ENCODE data around the gene NPHS1.

The NPHS1 gene

DNA sequence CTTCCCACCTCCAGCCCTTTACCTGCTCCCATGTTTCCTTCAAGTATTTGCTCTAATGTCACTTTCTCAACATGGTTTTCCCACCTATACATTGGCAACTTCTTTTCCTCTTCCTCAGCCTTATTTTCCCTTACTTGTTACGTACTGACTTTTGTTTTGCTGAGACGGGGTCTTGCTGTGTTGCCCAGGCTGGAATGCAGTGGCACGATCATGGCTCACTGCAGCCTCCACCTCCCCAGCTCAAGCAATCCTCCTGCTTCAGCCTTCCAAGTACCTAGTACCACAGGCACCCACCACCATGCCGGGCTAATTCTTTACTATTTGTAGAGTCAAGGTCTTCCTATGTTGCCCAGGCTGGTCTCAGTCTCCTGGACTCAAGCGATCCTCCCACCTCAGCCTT lies 44.7 kb downstream of the NPHS1 start:
- TF ChIP-seq, protein P1, sequence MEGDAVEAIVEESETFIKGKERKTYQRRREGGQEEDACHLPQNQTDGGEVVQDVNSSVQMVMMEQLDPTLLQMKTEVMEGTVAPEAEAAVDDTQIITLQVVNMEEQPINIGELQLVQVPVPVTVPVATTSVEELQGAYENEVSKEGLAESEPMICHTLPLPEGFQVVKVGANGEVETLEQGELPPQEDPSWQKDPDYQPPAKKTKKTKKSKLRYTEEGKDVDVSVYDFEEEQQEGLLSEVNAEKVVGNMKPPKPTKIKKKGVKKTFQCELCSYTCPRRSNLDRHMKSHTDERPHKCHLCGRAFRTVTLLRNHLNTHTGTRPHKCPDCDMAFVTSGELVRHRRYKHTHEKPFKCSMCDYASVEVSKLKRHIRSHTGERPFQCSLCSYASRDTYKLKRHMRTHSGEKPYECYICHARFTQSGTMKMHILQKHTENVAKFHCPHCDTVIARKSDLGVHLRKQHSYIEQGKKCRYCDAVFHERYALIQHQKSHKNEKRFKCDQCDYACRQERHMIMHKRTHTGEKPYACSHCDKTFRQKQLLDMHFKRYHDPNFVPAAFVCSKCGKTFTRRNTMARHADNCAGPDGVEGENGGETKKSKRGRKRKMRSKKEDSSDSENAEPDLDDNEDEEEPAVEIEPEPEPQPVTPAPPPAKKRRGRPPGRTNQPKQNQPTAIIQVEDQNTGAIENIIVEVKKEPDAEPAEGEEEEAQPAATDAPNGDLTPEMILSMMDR (IDR thresholded peaks at IDR 0.05) = no peak

DNA sequence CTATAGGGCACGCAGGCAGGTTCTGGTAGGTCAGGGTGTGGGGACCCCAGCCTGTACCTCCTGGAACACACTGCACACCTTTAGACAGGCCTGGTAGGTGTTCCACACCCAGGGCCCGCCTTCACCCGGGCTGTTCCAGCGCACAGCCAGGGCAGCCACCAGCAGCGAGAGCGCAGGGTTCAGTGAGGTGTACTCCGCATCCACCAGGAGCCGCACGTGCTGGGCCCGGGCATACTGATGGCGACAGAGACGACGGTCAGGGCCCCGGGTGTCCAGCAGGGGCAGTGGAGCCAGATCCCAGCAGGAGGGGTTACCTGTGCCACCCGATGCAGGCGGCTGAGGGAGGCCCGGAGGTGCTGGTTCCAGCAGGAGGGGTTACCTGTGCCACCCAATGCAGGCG lies 45.7 kb downstream of the NPHS1 start:
- TF ChIP-seq, protein P1 (IDR thresholded peaks at IDR 0.05) = no peak

DNA sequence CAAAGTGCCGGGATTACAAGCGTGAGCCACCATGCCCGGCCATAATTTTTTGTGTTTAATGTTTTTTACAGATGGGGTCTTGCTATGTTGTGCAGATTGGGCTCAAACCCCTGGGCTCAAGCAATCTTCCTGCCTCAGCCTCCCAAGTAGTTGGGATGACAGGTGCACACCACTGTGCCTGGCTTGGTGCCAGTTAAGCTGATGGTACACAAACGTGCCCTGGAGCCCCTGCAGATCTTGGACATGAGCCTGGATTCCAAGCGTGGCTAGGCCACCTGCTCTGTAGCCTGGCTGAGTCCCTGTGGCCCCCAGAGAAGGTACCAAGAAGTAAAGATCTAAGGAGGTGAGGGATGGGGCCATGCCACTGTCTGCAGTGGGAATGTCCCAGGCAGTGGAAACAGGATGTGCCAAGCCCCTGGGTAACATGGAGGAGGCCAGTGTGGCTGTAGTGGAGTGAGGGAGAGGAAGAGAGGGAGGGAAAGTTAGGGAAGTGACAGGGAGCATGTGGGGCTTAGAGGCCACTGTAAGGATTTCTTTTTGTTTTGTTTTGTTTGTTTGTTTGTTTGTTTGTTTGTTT lies 46.7 kb downstream of the NPHS1 start:
- TF ChIP-seq, protein P1 (IDR thresholded peaks at IDR 0.05) = no peak

DNA sequence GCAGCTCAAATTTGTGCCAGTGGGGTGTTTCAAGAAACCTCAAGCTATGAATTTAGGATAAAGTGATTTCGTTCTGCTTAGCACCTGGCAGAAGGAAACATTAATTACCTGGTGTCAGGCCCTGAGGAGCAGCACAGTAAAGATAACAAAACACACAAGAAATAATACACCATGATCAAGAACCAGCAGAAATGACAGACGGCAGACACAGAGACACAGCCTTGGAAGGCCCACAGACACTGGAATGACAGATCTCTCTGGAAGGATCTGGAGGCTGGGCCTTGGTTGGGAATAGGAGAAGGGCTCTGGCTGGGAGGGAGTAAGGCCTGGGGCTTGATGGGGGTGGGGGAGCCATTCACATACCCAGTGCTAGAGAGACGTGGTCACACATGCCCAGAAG lies 50.5 kb downstream of the NPHS1 start:
- TF ChIP-seq, protein P1 (IDR thresholded peaks at IDR 0.05) = no peak

DNA sequence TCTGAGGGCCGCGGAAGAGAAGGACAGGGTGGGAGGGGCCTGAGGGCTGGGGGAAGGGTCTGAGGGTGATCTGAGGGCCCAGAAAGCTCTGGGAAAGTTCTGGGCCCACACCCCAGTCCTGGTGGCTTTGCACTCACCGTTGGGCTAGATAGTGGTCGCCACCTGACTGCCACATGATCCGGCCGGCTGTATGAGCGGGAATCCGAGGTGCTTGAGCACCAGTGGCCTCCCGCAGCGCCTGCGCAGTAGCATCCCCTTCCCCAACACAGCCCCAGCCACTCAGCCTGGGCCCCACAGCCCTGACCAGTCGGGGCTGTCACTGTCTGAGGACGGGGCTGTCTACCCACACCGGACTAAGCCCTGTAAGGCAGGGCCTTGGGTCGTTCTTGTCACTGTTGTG lies 54.6 kb downstream of the NPHS1 start:
- TF ChIP-seq, protein P1 (IDR thresholded peaks at IDR 0.05) = no peak

DNA sequence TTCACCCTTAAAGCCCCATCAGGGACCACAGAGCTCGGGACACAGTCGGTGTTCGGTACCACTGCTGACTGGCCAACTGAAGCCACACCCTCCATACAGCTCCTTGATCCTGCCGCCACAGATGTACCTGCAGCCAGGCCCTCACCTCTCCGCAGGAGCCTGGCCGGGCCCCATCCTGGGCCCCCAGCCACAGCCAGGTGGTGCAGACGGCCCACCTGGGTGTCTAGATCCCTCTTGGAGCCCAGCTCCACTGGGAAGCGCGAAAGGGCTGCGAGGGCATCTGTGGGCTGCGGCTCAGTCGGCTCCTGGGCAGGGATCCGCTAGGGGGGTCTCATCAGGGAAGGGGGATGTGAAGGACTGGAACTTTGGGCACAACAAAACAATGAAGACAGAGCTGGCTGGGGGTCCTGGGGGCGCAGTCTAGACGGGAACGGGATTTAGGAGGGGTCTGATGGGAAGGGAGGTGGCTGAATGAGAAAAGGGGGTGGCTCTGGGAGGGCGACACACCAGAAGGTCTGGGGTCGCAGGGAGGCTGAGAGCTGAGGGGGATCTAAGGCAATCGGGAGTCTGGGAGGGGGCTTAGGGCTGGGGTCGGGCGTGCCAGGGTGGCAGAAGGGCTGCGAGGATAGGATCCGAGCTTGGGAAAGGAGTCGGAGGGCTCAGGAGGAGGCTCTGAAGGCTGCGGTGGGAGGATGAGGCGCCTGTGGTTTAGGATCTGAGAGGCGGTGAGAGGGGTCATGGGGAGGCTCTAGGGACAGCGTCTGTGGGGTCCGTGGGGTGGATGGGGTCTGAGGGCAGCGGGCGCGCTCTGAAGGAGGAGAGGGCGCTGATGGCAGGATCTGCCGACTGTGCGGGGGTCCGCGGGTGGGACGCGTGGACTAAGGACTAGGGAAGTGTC lies 55.4 kb downstream of the NPHS1 start:
- TF ChIP-seq, protein P1 (IDR thresholded peaks at IDR 0.05) = no peak

DNA sequence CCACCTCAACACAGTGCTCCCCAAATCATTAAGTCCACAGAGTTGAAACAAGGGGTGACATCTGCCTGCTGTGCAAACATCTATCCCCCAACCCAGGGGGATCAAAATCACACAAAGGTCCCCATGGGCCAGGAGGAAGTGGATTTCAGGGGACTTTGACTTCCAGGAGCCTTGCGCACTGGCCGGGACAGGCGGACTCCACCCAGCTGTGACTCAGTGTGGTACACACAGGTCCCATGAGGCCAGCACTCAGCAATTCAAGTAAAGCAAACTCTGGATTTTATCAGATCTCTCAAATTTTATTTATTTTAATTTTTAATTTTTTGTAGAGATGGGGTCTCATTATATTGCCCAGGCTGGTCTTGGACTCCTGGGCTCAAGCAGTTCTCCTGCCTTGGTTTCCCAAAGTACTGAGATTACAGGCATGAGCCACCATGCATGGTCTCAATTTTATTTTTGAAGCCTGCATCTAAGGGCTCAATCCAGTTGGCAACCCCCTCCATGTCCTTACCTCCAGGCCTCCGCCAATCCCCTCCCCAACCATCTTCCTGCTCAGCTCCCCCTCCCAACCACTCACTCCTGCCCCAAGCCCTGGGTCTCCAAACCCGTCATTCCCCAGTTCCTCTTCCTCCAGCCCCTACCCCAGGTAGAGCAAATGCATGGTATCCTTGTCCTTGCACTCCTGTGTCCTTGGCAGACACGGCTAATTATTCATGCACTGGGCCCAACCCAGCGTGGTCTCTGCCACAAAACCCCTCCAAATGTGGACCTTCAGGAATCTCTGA lies 58.7 kb downstream of the NPHS1 start:
- TF ChIP-seq, protein P1 (IDR thresholded peaks at IDR 0.05) = no peak
